Stimulated activated CD8-positive, alpha-beta memory T cell treated with anti-CD3 and anti-CD28 coated beads, Interleukin-4, amount 100 ng/mL, for 48 hours (primary cell): ENCODE data around the gene THSD7A.

Source experiments
- DNase-seq: peaks from one replicate; pipeline ENCODE4 v3.0.0-alpha.2; 2020

Gene THSD7A

GRCh38 chr7:11625669-11626068 lies 206.3 kb downstream of the THSD7A start:
- DNase-seq, result no peak

- no peak for DNase-seq
Measured at GRCh38 chr7:11623093-11623678, 208.8 kb downstream of the THSD7A start.

GRCh38 chr7:11620406-11621253 lies 211.4 kb downstream of the THSD7A start:
- DNase-seq, result no peak

- no peak for DNase-seq
Measured at GRCh38 chr7:11616466-11616865, 215.5 kb downstream of the THSD7A start.

- DNase-seq, result no peak
Measured at GRCh38 chr7:11615174-11615573, 216.8 kb downstream of the THSD7A start.

GRCh38 chr7:11613292-11613930 lies 218.6 kb downstream of the THSD7A start:
- DNase-seq, result no peak

- DNase-seq, result no peak
Measured at GRCh38 chr7:11612737-11613136, 219.3 kb downstream of the THSD7A start.

- no peak for DNase-seq
Measured at GRCh38 chr7:11609096-11609670, 222.8 kb downstream of the THSD7A start.

GRCh38 chr7:11607686-11608085 lies 224.3 kb downstream of the THSD7A start:
- DNase-seq, result no peak

- DNase-seq, result no peak
Measured at GRCh38 chr7:11605749-11606148, 226.2 kb downstream of the THSD7A start.

GRCh38 chr7:11604505-11604904 lies 227.5 kb downstream of the THSD7A start:
- no peak for DNase-seq

- DNase-seq, result no peak
Measured at GRCh38 chr7:11601761-11602160, 230.2 kb downstream of the THSD7A start.

GRCh38 chr7:11593322-11593721 lies 238.7 kb downstream of the THSD7A start:
- no peak for DNase-seq

GRCh38 chr7:11592699-11593098 lies 239.3 kb downstream of the THSD7A start:
- no peak for DNase-seq

GRCh38 chr7:11591943-11592342 lies 240.1 kb downstream of the THSD7A start:
- DNase-seq, result no peak

GRCh38 chr7:11591055-11591633 lies 240.9 kb downstream of the THSD7A start:
- DNase-seq, result no peak

GRCh38 chr7:11589251-11589650 lies 242.7 kb downstream of the THSD7A start:
- no peak for DNase-seq

GRCh38 chr7:11587814-11588213 lies 244.2 kb downstream of the THSD7A start:
- no peak for DNase-seq

GRCh38 chr7:11587048-11587447 lies 244.9 kb downstream of the THSD7A start:
- no peak for DNase-seq

- no peak for DNase-seq
Measured at GRCh38 chr7:11584406-11585031, 247.5 kb downstream of the THSD7A start.

- DNase-seq, result no peak
Measured at GRCh38 chr7:11579141-11579540, 252.9 kb downstream of the THSD7A start.

- no peak for DNase-seq
Measured at GRCh38 chr7:11576310-11576709, 255.7 kb downstream of the THSD7A start.
